ENCODE data around the gene IPO13. TPM values are rescaled to one million over a fixed set of nuclear protein-coding genes. Genes with fewer than 3 reads are reported as not detected.

Gene IPO13
- polyA plus RNA-seq, 1 donor = 42.5 TPM

GRCh38 chr1:43986712-43987111, 40.0 kb downstream of the IPO13 start:
- no peak for DNase-seq

- no peak for DNase-seq
Observed at GRCh38 chr1:43987159-43987902, 40.6 kb downstream of the IPO13 start.

GRCh38 chr1:43990271-43991199, 43.8 kb downstream of the IPO13 start:
- no peak for DNase-seq

GRCh38 chr1:43991200-43991475, 44.4 kb downstream of the IPO13 start:
- no peak for DNase-seq

DNA sequence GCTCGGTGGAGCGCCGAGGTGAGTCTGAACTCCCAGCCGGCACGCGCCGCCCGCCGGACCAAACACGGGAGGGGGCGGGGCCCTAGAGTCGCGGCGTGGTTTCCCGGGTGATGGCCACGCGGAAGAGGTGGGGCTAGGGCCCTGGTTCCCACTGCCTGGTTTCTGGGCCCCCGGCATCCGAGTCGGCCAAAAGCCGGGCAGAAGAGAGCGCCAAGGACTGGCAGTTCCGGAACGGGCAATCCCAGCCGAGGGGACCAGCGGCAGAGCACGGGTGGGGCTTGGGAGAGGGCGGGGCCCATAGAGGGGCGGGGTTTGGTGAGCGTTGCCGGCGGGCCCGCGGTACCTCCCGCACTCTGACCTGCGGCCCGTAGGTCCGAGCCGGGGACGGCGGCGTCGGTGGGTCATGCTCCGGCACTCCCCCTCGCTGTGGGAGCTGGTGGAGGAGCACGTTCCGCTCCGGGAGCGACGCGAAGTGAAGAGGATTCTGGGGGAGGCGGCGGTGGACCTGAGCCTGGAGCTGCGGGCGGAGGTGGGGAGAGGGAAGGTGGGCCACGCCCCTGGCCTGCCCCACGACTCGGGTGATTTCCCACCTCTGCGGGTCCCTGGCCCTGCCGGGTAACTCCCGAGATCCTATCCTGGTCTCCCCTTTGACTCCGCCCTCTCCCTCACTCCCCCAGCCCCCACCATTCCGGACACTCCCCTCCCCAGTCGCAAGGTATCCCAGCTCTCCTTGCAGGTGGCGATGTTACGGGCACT, 44.9 kb downstream of the IPO13 start, which contains the start of gene CCDC24:
Gene CCDC24 (plus strand): TSS at position 124 of the 756 bp plus-strand sequence. CDS start 280 bp downstream, at position 404.
- DNase-seq = peak; percentile 76

- DNase-seq = no peak
Observed at GRCh38 chr1:43992232-43992995, 45.7 kb downstream of the IPO13 start.

GRCh38 chr1:43993206-43993914, 46.6 kb downstream of the IPO13 start:
- no peak for DNase-seq

- no peak for DNase-seq
Observed at GRCh38 chr1:43994071-43994470, 47.3 kb downstream of the IPO13 start.

DNA sequence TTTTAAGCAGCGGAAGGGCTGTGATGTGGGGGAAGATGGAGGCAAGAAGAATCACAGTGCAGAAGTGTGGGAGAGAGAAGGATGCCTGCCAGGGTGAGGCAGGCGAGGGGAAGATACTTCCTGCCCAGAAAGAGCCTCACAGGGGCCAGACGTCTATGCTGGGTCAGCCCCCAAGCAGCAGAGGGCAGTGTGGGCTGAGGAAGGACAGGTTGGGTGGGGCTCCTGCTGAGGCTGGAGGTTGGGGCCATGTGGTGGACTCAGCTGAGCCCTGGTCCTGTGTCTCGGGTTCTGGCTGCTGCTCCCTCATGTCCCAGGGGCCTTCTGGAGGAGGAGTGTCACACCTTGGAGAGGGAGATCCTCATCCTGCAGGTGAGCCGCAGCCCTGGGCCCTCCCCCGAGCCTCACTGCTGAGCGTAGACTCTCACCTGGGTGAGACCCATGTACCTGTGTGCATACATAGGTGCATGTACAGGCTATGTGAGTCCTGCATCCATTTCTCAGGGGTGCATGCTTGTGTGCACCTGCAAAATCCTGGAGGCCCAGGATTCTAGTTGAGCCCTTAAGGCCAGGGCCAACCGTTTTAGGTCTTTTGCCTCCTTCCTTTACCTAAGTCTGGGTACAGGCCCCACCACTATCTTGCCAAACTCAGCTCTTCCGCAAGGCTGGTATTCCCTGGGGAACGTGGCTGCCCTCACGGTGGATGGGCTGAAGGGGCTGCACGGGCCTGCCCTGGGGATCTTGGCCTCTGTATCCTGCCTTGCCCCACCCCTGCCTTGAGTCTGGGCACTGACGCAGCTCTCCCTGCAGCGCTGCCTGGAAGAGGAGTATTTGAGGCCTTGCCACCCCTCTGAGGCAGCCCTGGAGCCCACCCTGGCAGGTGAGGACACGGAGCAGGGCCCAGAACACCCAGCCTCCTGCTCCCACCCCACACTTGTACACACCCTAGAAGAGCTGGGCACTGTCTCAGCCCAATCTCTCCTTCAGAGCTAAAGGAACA, 48.3 kb downstream of the IPO13 start:
- no peak for DNase-seq

- no peak for DNase-seq
Observed at GRCh38 chr1:43995984-43996732, 49.4 kb downstream of the IPO13 start.

- DNase-seq = no peak
Observed at GRCh38 chr1:43996733-43997115, 50.0 kb downstream of the IPO13 start.

DNA sequence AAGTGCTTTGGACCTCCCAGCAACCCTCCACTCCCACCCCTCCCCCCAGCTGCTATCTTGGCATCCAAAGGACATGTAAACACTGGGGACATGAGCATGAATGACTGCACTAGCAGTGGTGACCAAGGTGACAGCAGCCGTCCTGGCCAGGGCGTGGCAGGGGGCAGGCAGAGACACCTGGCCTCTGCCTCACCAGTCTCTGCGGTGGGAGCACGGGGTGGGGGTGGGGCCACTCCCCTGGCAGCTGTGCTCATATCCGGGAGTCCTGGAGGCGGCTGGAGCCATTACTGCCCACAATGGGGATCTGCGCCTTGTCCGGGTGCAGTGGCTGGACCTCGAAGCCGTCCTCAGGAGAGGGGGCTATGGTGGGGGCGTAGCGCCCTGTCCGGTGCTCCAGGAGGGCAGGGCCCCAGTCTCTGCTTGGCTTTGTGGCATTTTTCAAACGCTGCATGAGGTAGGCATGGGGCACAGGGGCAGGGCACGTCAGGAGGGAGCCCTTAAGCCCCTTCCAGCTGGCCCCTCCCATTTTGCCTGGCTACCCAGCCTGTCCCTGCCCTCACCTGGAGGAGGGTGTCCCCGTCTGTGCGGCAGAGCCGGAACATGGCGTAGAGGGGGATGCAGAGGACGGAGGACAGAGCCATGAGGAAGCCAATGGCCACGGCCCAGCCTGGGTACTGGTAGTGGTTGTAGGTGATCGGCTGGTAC, 50.7 kb downstream of the IPO13 start:
- DNase-seq = no peak

DNA sequence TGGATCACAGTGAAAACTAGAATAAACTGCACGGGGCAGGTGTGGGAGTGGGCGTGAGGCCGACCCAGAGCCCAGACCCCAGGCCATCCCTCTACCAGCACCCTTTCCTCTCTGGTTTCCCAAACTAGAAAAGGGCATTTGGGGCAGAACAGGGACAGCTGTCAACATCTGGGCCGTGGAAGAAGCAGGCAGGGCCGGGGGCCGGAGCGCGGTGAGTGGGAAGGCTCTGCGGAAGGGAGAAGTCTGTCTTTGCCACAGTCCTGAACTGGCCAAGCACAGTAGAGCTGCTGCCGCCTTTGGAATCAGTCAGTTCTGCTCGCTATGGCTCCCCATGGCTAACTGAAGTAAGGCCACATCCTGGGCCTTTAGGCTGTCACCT, 51.2 kb downstream of the IPO13 start:
- no peak for DNase-seq

GRCh38 chr1:43999455-43999854, 52.7 kb downstream of the IPO13 start:
- no peak for DNase-seq

DNA sequence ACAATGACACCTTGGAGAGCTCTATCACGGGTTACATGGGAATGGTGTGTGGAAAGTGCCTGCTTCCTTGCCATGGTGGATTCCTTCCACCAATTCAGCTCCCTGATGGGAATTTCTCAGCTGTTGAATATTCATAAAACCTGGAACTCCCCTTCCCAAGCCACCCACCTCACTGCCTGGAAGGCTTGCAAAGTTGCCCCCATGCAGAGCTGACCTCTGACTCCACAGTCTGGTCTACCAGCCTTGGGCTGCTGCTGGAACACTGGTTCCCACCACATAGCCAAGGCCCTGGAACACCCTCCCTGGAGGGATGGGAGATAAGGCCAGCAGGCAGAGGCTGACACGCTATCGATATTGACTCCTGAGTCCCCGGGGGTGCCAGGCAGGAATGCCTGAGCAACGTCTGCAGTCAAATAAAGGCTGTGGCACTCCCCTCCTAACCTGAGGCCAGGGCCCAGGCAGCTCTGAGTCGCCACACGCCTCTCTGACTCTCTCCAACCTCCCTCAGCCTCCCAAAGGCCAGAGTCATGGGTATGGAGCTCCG, 53.4 kb downstream of the IPO13 start:
- DNase-seq = no peak

GRCh38 chr1:44002165-44002564, 55.4 kb downstream of the IPO13 start:
- DNase-seq = no peak

DNA sequence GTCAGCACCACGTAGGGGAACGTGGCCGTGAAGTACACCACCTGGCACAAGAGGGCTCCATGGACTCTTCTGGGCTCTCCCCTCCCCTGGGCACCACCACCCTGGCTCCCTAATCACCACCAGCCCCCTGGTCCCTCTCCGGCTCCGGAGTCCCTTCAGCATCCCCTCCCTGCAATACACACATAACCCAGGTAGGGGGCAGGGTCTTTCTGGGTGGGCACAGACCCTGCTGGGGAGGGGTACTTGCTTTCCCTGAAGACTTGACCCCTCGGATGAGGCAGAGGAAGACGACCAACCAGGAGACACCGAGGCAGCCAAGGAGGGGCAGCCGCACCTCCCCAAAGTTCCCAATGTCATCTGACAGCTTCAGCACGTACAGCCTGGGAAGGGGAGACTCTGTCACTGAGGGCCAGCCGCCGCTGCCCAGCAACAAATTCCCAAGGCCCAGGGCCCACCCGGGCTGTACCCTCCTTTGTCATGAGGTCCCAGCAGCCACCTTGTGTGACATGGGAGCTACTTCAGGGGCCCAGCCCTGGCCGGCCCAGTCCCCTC, 55.9 kb downstream of the IPO13 start:
- DNase-seq = no peak

DNA sequence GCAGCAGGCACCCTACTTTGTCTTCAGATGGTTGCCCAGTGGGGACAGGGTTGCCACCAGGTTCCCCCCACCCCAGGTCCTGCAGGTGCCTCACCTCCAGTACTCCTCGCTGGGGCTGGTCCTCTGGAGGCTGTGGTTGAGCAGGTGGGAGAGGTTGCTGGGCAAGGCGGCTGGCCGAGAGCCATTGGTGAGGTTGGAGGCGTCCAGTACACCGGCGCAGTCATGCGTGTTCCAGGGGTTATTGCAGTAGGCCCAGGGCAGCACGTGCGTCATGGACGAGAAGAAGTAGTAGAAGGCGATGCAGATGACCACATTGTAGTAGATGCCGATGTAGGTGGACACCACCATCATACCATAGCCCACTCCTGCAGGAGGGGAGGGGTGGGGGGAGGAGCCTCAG, 61.5 kb downstream of the IPO13 start:
- no peak for DNase-seq

Measured in left kidney (tissue), 2 donors.